ENCODE measurements around the gene KLRG1.

DNA sequence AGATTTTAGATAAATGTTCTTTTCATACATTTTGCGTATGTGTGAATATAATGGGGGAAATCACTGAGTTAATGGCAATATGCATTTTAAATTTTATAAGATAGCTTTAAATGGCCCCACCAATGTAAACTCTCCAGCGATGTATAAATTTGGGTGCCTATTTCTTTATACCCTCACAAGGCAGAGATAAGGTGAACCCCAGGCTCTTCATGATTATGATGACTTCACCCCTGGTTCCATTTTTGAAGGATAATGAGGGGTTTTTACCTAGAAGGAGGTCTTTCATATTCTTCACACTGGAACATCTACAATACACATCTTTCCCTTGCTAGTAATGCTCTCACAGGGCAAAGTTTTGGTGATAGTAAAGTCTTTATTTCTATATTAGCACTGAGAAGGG, 35.2 kb downstream of the KLRG1 start:
- TF ChIP-seq, protein P1, sequence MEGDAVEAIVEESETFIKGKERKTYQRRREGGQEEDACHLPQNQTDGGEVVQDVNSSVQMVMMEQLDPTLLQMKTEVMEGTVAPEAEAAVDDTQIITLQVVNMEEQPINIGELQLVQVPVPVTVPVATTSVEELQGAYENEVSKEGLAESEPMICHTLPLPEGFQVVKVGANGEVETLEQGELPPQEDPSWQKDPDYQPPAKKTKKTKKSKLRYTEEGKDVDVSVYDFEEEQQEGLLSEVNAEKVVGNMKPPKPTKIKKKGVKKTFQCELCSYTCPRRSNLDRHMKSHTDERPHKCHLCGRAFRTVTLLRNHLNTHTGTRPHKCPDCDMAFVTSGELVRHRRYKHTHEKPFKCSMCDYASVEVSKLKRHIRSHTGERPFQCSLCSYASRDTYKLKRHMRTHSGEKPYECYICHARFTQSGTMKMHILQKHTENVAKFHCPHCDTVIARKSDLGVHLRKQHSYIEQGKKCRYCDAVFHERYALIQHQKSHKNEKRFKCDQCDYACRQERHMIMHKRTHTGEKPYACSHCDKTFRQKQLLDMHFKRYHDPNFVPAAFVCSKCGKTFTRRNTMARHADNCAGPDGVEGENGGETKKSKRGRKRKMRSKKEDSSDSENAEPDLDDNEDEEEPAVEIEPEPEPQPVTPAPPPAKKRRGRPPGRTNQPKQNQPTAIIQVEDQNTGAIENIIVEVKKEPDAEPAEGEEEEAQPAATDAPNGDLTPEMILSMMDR (IDR thresholded peaks at IDR 0.05 in 8 of 11, conservative IDR thresholded peaks at IDR 0.05 in 3 of 11) = no peak
- TF ChIP-seq POLR2A (IDR thresholded peaks at IDR 0.05) (no peak), POLR2AphosphoS5 (IDR thresholded peaks at IDR 0.05) (no peak)
